Stimulated activated CD4-positive, alpha-beta T cell treated with anti-CD3 and anti-CD28 coated beads, Interleukin-1b, Interleukin-23, amount 100 ng/mL, for 24 hours (primary cell): ENCODE measurements around the gene CTNNA2.
A peak's percentile ranks its signal among the peaks of the same experiment; 100 is the strongest.
"Not testable (repeated sequence)": the region's sequence is repeated elsewhere in the genome, so short reads cannot be mapped to it uniquely, and the experiment has no call there.

ENCODE experiments used
- DNase-seq, 4 experiments: peaks; one replicate each; pipeline ENCODE4 v3.0.0-alpha.2; 2020; ENCODE audit warnings: low read depth in 4 of 4, low spot score in 1 of 4

CTNNA2 gene

DNA sequence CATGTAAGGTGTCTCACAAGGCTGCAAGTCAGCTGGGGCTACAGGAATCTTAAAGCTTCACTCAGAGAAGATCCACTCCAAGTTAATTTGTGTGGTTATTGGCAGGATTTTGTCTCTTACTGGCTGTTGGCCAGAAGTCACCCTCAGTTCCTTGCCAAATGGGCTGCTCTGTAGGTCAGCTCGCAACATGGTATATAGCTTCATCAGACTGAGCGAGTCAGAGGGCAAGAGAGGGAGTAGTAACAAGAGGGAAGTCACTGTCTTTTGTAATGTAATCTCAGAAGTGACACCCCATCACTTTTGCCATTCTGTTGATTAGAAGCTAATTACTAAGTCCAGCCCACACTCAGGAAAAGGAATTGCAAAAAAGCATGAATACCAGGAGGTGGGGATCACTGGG, 672.2 kb downstream of the CTNNA2 start:
- no peak for DNase-seq

DNA sequence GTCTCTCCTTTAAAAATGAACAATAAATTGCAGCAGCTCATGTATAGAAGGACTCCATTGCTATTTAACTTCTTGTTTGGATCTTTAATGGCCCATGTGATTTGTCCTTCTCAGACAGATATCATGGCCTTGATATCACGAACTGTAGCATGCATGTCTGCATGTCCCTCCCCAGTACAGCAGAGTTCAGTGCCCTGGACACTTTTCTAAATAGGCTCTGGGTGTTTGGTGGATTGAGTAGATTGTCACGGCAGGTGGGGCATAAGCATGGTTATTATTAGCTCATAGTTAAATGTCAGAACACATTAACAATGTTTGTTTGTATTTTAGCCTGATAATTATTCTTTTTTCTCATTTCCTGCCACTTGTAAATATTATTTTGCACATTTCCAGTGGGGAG, 673.4 kb downstream of the CTNNA2 start:
- DNase-seq, result no peak

- DNase-seq, result no peak
Measured at GRCh38 chr2:80187156-80187555, 674.3 kb downstream of the CTNNA2 start.

DNA sequence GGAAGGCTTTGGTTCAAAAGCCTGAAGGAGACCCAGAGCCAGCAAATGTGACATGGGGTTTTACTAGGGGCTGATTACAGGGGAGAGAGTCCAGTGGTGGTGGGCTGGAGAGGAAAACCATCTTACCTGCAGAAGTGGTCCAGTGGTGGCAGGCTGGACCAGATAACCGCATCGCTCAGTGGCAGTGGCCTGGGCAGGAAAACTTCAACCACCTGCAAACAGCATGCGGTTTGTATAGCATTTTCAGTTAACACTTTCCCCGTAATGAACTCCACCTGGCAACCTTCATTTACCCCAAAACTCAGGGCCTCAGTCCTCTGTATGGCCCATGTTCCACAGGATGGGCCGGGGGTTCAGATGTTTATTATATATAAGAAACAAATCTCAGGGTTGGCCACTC, 677.3 kb downstream of the CTNNA2 start:
- no peak for DNase-seq

- no peak for DNase-seq
Measured at GRCh38 chr2:80193566-80193965, 680.7 kb downstream of the CTNNA2 start.

DNA sequence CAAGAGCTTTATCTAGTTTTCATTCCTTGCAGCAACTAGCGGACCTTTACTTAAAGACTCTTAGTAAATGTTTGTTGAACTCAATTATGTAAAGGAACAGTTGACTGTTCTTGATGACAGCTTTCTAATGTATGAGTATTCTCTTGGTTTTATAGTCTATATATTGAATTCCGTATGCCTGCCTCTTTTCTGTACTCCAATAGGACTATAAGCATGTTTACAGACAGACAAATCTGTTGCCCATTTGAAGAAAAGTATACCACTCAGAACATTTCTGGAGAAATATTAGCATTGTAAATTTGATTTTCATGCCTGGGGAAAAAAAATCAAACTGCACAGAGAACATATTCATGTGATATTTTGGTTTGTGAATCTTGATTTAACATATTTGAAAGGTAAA, 682.2 kb downstream of the CTNNA2 start:
- DNase-seq, result no peak

GRCh38 chr2:80198042-80198441, 685.2 kb downstream of the CTNNA2 start:
- DNase-seq, result no peak

DNA sequence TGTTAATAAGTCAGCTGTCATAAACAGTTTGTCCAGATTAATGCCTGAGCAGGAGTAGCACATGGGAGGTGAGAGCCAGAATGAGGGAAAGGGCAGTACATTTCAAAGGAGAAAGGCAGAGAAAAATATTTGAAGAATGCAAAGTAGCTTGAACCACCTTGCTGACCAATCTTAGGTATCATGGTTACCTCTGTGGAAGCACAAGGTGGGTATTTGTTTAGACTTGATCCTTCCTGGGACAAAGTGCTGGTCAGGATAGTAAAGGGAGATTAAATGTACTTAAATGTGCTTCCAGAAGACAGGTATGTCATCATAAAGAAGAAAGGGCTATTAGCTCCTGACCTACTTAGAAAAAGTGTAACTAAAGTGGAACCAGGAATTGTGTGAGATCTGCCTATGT, 686.7 kb downstream of the CTNNA2 start:
- DNase-seq, result no peak

DNA sequence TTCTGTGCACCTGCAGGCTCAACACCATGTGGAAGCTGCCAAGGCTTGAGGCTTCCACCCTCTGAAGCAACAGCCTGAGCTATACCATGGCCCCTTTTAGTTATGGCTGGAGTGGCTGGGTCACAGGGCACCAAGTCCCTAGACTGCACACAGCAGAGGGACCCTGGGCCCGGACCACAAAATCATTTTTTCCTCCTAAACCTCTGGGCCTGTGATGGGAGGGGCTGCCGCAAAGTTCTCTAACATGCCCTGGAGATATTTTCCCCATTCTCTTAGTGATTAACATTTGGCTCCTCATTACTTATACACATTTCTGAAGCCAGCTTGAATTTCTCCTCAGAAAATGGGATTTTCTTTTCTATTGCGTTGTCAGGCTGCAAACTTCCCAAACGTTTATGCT, 691.1 kb downstream of the CTNNA2 start:
- not testable (repeated sequence) for DNase-seq

GRCh38 chr2:80205498-80205897, 692.6 kb downstream of the CTNNA2 start:
- no peak for DNase-seq

DNA sequence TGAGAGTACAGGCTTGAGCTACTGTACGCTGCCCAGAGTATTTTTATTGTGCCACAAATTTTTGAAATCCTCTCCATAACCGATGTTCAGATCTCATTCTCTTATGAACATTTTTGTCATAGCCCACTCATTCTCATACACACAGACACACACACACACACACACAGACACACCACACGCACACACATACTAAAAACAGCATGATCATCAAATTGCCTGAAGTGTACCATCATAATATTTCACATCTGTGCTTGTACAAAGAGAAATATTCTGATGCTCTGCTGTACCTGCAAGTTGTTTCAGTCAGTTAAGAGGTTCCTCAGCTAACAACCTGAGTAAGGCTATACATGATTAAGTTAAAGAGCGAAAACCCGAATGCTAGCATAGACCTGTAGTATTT, 696.6 kb downstream of the CTNNA2 start:
- DNase-seq, result no peak

GRCh38 chr2:80217446-80217845, 704.6 kb downstream of the CTNNA2 start:
- no peak for DNase-seq

DNA sequence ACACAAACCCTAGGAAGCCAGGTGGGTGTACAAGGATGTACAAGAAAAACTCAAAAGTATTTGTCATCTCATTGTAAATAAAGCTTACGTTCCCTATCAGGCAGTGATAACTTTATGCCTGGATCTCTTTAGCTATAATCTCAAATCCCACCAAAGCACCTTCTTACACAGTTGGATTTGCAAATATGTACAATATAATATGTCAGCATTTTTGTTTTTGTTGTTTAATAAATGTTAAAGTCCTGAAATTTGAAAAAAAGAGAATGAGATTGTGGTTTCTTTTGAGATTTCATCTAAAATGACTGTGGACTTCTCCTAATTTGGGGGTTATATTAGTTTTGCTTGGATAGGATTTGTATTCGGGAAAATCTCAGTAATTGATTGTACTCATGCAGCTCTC, 709.8 kb downstream of the CTNNA2 start:
- DNase-seq, result no peak

GRCh38 chr2:80231421-80231820, 718.6 kb downstream of the CTNNA2 start:
- no peak for DNase-seq

DNA sequence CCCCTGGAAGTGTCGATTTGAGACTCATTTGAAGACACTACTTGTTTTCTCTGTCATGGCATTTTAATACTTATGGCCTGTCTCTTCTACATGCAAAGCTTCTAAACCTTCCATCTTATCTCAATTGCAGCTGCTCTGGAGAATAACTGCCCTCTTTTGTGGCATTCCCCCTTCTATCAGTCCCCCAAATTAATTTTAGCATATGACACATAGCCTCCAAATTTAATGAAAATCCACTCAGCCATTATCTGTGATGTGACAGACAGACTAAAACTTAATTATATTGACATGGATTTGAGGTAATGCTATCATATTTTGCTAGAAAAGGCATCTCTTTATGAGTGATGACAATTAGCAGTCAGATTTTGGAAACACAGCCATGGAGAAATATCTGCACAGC, 720.5 kb downstream of the CTNNA2 start:
- no peak for DNase-seq

DNA sequence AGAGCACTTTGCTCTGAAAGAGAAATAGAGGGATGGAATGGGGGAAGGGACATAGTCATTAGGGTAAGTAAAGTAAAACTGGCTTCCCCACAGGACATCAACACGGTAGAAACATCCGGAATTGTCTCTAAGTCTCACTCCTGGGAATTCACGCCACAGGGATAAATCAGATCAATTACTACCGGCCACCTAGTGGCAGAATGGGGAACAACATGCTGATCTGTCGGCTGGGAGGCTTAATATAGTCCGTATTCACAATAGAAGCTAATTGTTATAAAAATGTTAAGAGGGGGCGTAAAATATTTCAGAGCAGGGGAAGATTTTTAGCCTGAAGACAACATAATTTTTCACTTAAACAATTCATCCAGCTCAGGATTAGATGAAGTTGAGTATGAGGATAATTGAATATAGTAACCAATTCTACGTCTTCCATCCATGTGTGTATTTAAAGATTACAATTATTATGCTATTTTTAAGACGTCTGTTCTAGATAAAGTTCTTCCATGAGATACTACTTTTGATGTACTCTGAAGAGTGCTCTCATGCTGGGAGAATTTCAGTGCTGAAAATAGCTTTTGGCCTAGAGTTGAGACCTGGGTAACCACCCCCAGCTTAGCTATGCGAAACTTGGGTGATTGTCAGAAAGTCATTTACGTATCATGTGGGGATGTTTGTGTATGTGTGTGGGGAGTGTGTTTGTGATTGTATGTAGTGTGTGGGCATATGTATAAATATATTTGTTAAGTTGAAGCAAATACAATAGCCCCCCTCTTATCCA, 726.0 kb downstream of the CTNNA2 start:
- DNase-seq, result peak in 1 of 4 experiments; percentile 0

DNA sequence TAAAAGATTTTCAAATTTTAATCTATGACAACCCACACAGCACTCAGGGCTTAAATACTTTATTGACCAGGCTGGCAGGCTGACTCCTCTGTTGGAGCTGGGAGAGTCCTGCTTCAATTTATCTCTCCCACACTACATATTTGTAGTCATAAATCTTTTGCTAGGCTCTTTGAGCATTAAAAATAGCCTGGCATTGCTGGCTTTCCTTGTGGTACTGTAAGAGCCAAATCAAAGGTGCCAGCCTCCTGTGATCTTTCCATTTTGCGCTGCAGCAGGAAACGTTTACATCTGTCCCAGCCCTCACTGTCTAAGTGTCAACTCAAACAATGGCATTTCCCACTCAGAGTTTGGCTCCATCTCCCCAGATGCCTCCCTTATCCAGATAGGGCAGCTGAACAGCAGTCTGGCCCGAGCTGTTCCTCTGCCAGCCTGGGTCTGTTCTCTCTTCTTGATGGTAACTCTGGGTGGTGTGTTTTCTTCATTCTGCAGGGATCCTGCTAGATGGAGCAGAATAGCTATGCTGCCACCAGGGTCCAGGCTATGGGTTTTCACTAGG, 729.6 kb downstream of the CTNNA2 start:
- no peak for DNase-seq

DNA sequence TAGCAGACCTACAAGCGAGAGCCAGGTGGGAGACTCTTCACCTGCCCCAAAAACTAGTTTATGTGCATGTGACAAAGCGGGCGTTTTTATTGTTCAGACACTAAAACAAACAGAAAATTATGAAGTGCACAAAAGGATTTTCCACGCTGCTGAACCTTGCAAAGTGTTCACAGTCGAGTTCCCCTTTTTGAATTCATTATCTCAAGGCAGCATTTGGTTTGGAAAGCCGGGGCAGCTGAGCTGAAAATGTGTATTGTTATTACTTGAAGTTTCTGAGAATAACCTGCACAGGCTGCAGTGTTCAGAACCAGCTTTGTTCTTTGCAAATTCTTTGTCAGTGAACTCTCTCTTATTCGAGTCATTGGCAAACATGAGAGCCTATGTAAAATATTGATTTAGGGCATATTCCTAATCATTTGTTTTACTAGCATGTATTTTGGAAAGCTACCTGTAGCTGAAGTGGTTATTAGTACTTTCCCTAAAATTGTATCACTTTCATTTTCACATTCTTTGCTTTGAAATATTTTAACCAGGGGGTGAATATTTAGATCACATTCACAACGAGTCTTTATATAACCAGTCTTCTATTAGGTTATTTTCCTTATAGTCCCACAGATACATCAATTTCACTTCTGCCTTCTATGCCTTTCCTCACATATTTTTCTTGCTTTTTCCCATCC, 732.2 kb downstream of the CTNNA2 start:
- DNase-seq, result no peak

- DNase-seq, result no peak
Measured at GRCh38 chr2:80246534-80246933, 733.7 kb downstream of the CTNNA2 start.

- DNase-seq, result no peak
Measured at GRCh38 chr2:80247339-80247738, 734.5 kb downstream of the CTNNA2 start.

DNA sequence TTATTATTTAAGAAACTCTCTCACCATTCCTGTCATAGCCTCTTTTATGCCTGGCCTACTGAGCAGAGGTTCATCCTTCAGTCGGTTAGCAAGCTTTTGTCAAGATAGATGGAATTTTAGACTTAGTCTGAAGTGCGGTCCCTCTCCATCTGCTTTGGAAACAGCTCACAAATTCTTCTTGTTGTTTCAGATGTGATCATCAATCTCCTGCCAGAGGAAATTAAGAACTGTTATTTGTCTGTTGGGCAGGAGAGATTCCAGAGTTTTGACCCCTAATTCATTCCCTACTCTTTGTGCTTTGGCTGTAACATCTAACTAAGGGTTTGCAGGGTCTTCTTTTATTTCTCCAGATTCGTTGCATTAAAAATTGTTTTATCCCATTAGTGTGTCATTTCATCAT, 735.3 kb downstream of the CTNNA2 start:
- DNase-seq, result no peak

DNA sequence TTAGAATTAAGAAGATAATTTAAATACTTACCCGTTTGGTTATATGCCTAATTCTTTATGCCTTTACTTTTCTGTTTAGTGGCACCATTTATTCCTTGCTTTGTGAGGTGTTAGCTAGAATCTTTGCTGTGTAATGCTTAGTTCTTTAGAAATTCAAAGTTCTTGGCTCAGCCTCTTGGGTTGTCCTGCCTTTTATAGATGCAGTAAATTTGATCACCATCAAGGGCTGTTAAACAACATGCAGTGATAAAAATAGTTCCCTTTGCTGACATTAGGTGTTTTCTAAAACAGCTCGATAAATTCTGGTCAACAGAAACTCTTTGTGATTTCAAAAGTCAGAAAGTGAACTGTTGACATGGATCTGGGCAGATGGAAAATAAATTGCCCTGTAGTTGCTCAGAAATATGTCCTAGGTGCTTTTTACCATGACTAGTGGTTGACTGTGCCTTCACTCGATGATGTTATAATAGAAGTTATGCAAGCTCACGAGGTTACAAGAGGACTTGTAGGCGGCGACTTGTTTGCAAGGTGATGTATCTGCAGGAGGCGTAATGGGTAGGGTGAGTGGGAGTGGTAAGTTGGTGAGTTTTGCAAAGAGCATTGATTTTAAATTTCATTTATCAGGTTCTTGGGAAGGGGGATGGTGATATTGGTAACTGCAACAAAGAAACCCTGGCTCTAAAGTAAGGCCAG, 739.6 kb downstream of the CTNNA2 start:
- no peak for DNase-seq
